ENCODE measurements around the gene AAR2. TPM values are rescaled to one million over a fixed set of nuclear protein-coding genes. Genes with fewer than 3 reads are reported as not detected.

The AAR2 gene
- total RNA-seq, 2 experiments from 2014 or later, result 15.5 to 17.3 TPM

GRCh38 chr20:36225666-36226065, 10.6 kb upstream of the AAR2 start:
- Mint-ChIP-seq H3K36me3 (ENCODE audit: low read depth) (no peaks in the 10 kb centered on the region), H3K4me3 (no peak overlapping the region), H3K27me3 (ENCODE audit: low read depth) (no peaks in the 10 kb centered on the region), H3K27ac (no peak overlapping the region), H3K9me3 (no peaks in the 10 kb centered on the region), H3K4me1 (ENCODE audit: low read depth) (peaks cover 15% of the 10 kb centered on the region)
- intact Hi-C loops (cut with micrococcal nuclease), result no loop called here
- CTCF ChIA-PET, result interaction anchor here (0.6 kb wide), 1 partner anchor 56 kb away, joined by 3 read pairs; no protein-coding TSS in a partner anchor
- no peak for DNase-seq

- Mint-ChIP-seq H3K9me3 (no peaks in the 10 kb centered on the region), H3K4me3 (no peak overlapping the region), H3K36me3 (ENCODE audit: low read depth) (no peaks in the 10 kb centered on the region), H3K27me3 (ENCODE audit: low read depth) (no peaks in the 10 kb centered on the region), H3K27ac (no peak overlapping the region), H3K4me1 (ENCODE audit: low read depth) (peaks cover 17% of the 10 kb centered on the region)
- intact Hi-C loops (cut with micrococcal nuclease), result no loop called here
- CTCF ChIA-PET, result interaction anchor here (1.0 to 1.6 kb wide), 3 partner anchors 12 to 264 kb away, joined by 3 to 7 read pairs (median 4); no protein-coding TSS in a partner anchor
- peak; percentile 19 for DNase-seq
Observed at GRCh38 chr20:36228770-36229169, 7.5 kb upstream of the AAR2 start.

- no peaks in the 10 kb centered on the region for H3K9me3 Mint-ChIP-seq
- no peak for DNase-seq
- H3K4me1 Mint-ChIP-seq (ENCODE audit: low read depth), result peaks cover 17% of the 10 kb centered on the region
- no peaks in the 10 kb centered on the region for H3K36me3 Mint-ChIP-seq (ENCODE audit: low read depth)
- intact Hi-C loops (cut with micrococcal nuclease), result no loop called here
- H3K27ac Mint-ChIP-seq, result no peak overlapping the region
- CTCF ChIA-PET, result interaction anchor here (0.6 to 1.2 kb wide), 3 partner anchors 28 to 318 kb away, joined by 3 read pairs; no protein-coding TSS in a partner anchor
- H3K4me3 Mint-ChIP-seq, result no peak overlapping the region
- no peaks in the 10 kb centered on the region for H3K27me3 Mint-ChIP-seq (ENCODE audit: low read depth)
Observed at GRCh38 chr20:36230019-36230418, 6.3 kb upstream of the AAR2 start.

GRCh38 chr20:36231331-36231730, 4.9 kb upstream of the AAR2 start:
- H3K27ac Mint-ChIP-seq, result no peak overlapping the region
- no peak for DNase-seq
- no peaks in the 10 kb centered on the region for H3K36me3 Mint-ChIP-seq (ENCODE audit: low read depth)
- H3K27me3 Mint-ChIP-seq (ENCODE audit: low read depth), result no peaks in the 10 kb centered on the region
- CTCF ChIA-PET, result interaction anchor here (1.2 to 1.9 kb wide), 2 partner anchors 29 to 208 kb away, joined by 3 to 5 read pairs; no protein-coding TSS in a partner anchor
- intact Hi-C loops (cut with micrococcal nuclease), result no loop called here
- no peak overlapping the region for H3K4me3 Mint-ChIP-seq
- peaks cover 20% of the 10 kb centered on the region for H3K4me1 Mint-ChIP-seq (ENCODE audit: low read depth)
- H3K9me3 Mint-ChIP-seq, result no peaks in the 10 kb centered on the region

- H3K36me3 Mint-ChIP-seq (ENCODE audit: low read depth), result peaks cover 4% of the 10 kb centered on the region
- H3K9me3 Mint-ChIP-seq, result no peaks in the 10 kb centered on the region
- peaks cover 37% of the 10 kb centered on the region for H3K4me1 Mint-ChIP-seq (ENCODE audit: low read depth)
- no peaks in the 10 kb centered on the region for H3K27me3 Mint-ChIP-seq (ENCODE audit: low read depth)
- H3K27ac Mint-ChIP-seq, result no peak overlapping the region
- DNase-seq, result no peak
- CTCF ChIA-PET, result no interaction called here
- intact Hi-C loops (cut with micrococcal nuclease), result no loop called here
- peak overlapping the region; percentile 4 for H3K4me3 Mint-ChIP-seq
Observed at GRCh38 chr20:36234771-36235320, 1.4 kb upstream of the AAR2 start.

- CTCF ChIA-PET, result interaction anchor here (1.1 to 1.6 kb wide), 2 partner anchors 34 to 600 kb away, joined by 3 to 4 read pairs; no protein-coding TSS in a partner anchor
- Mint-ChIP-seq H3K9me3 (no peaks in the 10 kb centered on the region), H3K36me3 (ENCODE audit: low read depth) (peaks cover 6% of the 10 kb centered on the region), H3K4me1 (ENCODE audit: low read depth) (peaks cover 36% of the 10 kb centered on the region), H3K27ac (peak overlapping the region; percentile 80), H3K4me3 (peak overlapping the region; percentile 81), H3K27me3 (ENCODE audit: low read depth) (no peaks in the 10 kb centered on the region)
- intact Hi-C loops (cut with micrococcal nuclease), result loop anchor here (2.0 kb wide), 1 partner anchor 186 kb away; no protein-coding TSS in a partner anchor
- DNase-seq, result no peak
Observed at GRCh38 chr20:36236786-36237121, 476 bp downstream of the AAR2 start.

- H3K36me3 Mint-ChIP-seq (ENCODE audit: low read depth), result peaks cover 6% of the 10 kb centered on the region
- H3K27me3 Mint-ChIP-seq (ENCODE audit: low read depth), result no peaks in the 10 kb centered on the region
- CTCF ChIA-PET, result interaction anchor here (1.1 to 1.6 kb wide), 2 partner anchors 35 to 600 kb away, joined by 3 to 4 read pairs; no protein-coding TSS in a partner anchor
- intact Hi-C loops (cut with micrococcal nuclease), result loop anchor here (2.0 kb wide), 1 partner anchor 187 kb away; no protein-coding TSS in a partner anchor
- H3K4me3 Mint-ChIP-seq, result peak overlapping the region; percentile 81
- peaks cover 36% of the 10 kb centered on the region for H3K4me1 Mint-ChIP-seq (ENCODE audit: low read depth)
- H3K9me3 Mint-ChIP-seq, result no peaks in the 10 kb centered on the region
- peak overlapping the region; percentile 80 for H3K27ac Mint-ChIP-seq
- no peak for DNase-seq
Observed at GRCh38 chr20:36237477-36237876, 1.2 kb downstream of the AAR2 start.

- H3K27me3 Mint-ChIP-seq (ENCODE audit: low read depth), result no peaks in the 10 kb centered on the region
- no peak for DNase-seq
- peak overlapping the region; percentile 32 for H3K4me3 Mint-ChIP-seq
- CTCF ChIA-PET, result no interaction called here
- peaks cover 36% of the 10 kb centered on the region for H3K4me1 Mint-ChIP-seq (ENCODE audit: low read depth)
- intact Hi-C loops (cut with micrococcal nuclease), result no loop called here
- peaks cover 7% of the 10 kb centered on the region for H3K36me3 Mint-ChIP-seq (ENCODE audit: low read depth)
- no peak overlapping the region for H3K27ac Mint-ChIP-seq
- no peaks in the 10 kb centered on the region for H3K9me3 Mint-ChIP-seq
Observed at GRCh38 chr20:36238153-36238552, 1.9 kb downstream of the AAR2 start.

- no peaks in the 10 kb centered on the region for H3K9me3 Mint-ChIP-seq
- DNase-seq, result no peak
- peaks cover 10% of the 10 kb centered on the region for H3K36me3 Mint-ChIP-seq (ENCODE audit: low read depth)
- no peaks in the 10 kb centered on the region for H3K27me3 Mint-ChIP-seq (ENCODE audit: low read depth)
- no peak overlapping the region for H3K4me3 Mint-ChIP-seq
- CTCF ChIA-PET, result interaction anchor here (0.8 kb wide), 1 partner anchor 36 kb away, joined by 5 read pairs; no protein-coding TSS in a partner anchor
- H3K27ac Mint-ChIP-seq, result no peak overlapping the region
- intact Hi-C loops (cut with micrococcal nuclease), result no loop called here
- peaks cover 36% of the 10 kb centered on the region for H3K4me1 Mint-ChIP-seq (ENCODE audit: low read depth)
Observed at GRCh38 chr20:36238760-36239159, 2.5 kb downstream of the AAR2 start.

- H3K27me3 Mint-ChIP-seq (ENCODE audit: low read depth), result no peaks in the 10 kb centered on the region
- H3K4me3 Mint-ChIP-seq, result no peak overlapping the region
- no peak for DNase-seq
- peaks cover 14% of the 10 kb centered on the region for H3K36me3 Mint-ChIP-seq (ENCODE audit: low read depth)
- no peak overlapping the region for H3K27ac Mint-ChIP-seq
- peaks cover 40% of the 10 kb centered on the region for H3K4me1 Mint-ChIP-seq (ENCODE audit: low read depth)
- H3K9me3 Mint-ChIP-seq, result no peaks in the 10 kb centered on the region
- intact Hi-C loops (cut with micrococcal nuclease), result no loop called here
- CTCF ChIA-PET, result no interaction called here
Observed at GRCh38 chr20:36240076-36240475, 3.8 kb downstream of the AAR2 start.

GRCh38 chr20:36241678-36242077, 5.4 kb downstream of the AAR2 start:
- Mint-ChIP-seq H3K9me3 (no peaks in the 10 kb centered on the region), H3K4me3 (no peak overlapping the region), H3K36me3 (ENCODE audit: low read depth) (peaks cover 15% of the 10 kb centered on the region), H3K27ac (no peak overlapping the region), H3K27me3 (ENCODE audit: low read depth) (no peaks in the 10 kb centered on the region), H3K4me1 (ENCODE audit: low read depth) (peaks cover 38% of the 10 kb centered on the region)
- DNase-seq, result no peak
- CTCF ChIA-PET, result interaction anchor here (1.0 kb wide), 1 partner anchor 197 kb away, joined by 3 read pairs; no protein-coding TSS in a partner anchor
- intact Hi-C loops (cut with micrococcal nuclease), result no loop called here

GRCh38 chr20:36243726-36244125, 7.4 kb downstream of the AAR2 start:
- no peaks in the 10 kb centered on the region for H3K9me3 Mint-ChIP-seq
- H3K4me1 Mint-ChIP-seq (ENCODE audit: low read depth), result peaks cover 32% of the 10 kb centered on the region
- CTCF ChIA-PET, result no interaction called here
- no peak overlapping the region for H3K4me3 Mint-ChIP-seq
- no peak overlapping the region for H3K27ac Mint-ChIP-seq
- no peaks in the 10 kb centered on the region for H3K27me3 Mint-ChIP-seq (ENCODE audit: low read depth)
- intact Hi-C loops (cut with micrococcal nuclease), result no loop called here
- peaks cover 19% of the 10 kb centered on the region for H3K36me3 Mint-ChIP-seq (ENCODE audit: low read depth)
- DNase-seq, result no peak

GRCh38 chr20:36246401-36246800, 10.1 kb downstream of the AAR2 start:
- CTCF ChIA-PET, result interaction anchor here (1.0 kb wide), 1 partner anchor 15 kb away, joined by 3 read pairs; no protein-coding TSS in a partner anchor
- H3K4me3 Mint-ChIP-seq, result no peak overlapping the region
- H3K4me1 Mint-ChIP-seq (ENCODE audit: low read depth), result peaks cover 20% of the 10 kb centered on the region
- no peaks in the 10 kb centered on the region for H3K27me3 Mint-ChIP-seq (ENCODE audit: low read depth)
- no peak overlapping the region for H3K27ac Mint-ChIP-seq
- H3K36me3 Mint-ChIP-seq (ENCODE audit: low read depth), result peaks cover 26% of the 10 kb centered on the region
- intact Hi-C loops (cut with micrococcal nuclease), result no loop called here
- DNase-seq, result no peak
- H3K9me3 Mint-ChIP-seq, result no peaks in the 10 kb centered on the region
